ENCODE data around the gene PRF1. TPM values are rescaled to one million over a fixed set of nuclear protein-coding genes. Genes with fewer than 3 reads are reported as not detected.

The PRF1 gene
- total RNA-seq, 2 donors from 2014 or later: 30.9 to 35.7 TPM

Other genes starting within 250 kb of the PRF1 start
- 10 to 100 TPM; 10.5 to 12.9 TPM for gene LRRC20, start 220.1 kb downstream of the PRF1 start, total RNA-seq
- 10 to 100 TPM in 1 of 2 donors, 1 to 10 TPM in 1; 9.2 to 24.3 TPM for gene EIF4EBP2, start 198.6 kb downstream of the PRF1 start, total RNA-seq
- gene NODAL, start 161.1 kb downstream of the PRF1 start, total RNA-seq: not detected
- gene PALD1, start 124.0 kb downstream of the PRF1 start, total RNA-seq: 1 to 10 TPM in 1 of 2 donors, under 1 TPM in 1; 0.20 to 4.8 TPM
- gene ADAMTS14, start 69.8 kb upstream of the PRF1 start, total RNA-seq: under 1 TPM; 0.11 to 0.16 TPM
- not detected for gene TBATA, start 182.6 kb upstream of the PRF1 start, total RNA-seq
- gene SGPL1, start 213.2 kb upstream of the PRF1 start, total RNA-seq: 10 to 100 TPM; 21.8 to 23.9 TPM

Measured in activated naive CD4-positive, alpha-beta T cell treated with anti-CD3 and anti-CD28 coated beads, Interleukin-2, amount 50 U/mL, for 72 hours (primary cell).